Endometrial microvascular endothelial cells (primary cell): ENCODE results near the gene ATG4C. TPM values are rescaled to one million over a fixed set of nuclear protein-coding genes. Genes with fewer than 3 reads are reported as not detected.

Experiments
- in situ Hi-C: cut with HindIII; loops from 2 replicates; pipeline ENCODE4 v1.10.0; 2017; ENCODE audit warnings: low sequenced_read_pairs, low pct_unique_long_range_greater_than_20kb; ENCODE audit errors: inconsistent ontology term
- total RNA-seq: library from RNA; depleted of rRNA; stranded (reverse); fragments of >200 nt; gene quantifications from one replicate; pipeline ENCODE4 v1.2.3, GENCODE V29; 2015; ENCODE audit errors: inconsistent ontology term

ATG4C gene
- total RNA-seq, 1 donor from 2014 or later: 23.3 TPM

DNA sequence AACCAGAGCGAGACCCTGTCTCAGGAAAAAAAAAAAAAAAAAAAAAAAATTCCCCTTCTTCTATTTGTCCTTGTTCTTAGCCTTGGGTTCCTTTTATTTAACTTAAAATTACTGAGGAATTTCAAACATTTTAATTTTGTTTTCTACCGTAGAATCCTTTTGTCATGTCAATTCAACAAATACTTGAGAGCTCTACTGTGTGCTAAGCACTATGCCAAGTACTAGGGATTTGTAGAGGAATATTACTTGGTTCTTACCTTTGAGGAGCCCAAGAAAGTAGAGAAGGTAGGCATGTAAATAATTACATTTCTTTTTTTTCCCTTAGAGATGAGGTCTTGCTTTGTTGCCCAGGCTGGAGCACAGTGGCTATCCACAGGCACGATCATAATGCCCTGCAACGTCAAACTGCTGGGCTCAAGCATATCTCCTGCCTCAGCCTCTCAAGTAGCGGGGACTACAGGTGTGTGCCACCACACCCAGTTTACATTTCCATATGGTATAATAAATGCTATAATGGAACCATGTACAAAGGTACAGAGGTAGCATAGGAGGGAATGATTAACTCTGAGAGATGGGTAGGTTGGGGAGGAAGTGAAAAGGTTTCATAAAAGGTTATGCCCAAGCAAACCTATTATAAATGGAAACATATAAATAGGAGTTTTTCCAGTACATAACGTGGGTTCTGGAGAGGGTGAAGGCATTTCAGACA, 104.0 kb downstream of the ATG4C start:
- in situ Hi-C loops: no loop called here

DNA sequence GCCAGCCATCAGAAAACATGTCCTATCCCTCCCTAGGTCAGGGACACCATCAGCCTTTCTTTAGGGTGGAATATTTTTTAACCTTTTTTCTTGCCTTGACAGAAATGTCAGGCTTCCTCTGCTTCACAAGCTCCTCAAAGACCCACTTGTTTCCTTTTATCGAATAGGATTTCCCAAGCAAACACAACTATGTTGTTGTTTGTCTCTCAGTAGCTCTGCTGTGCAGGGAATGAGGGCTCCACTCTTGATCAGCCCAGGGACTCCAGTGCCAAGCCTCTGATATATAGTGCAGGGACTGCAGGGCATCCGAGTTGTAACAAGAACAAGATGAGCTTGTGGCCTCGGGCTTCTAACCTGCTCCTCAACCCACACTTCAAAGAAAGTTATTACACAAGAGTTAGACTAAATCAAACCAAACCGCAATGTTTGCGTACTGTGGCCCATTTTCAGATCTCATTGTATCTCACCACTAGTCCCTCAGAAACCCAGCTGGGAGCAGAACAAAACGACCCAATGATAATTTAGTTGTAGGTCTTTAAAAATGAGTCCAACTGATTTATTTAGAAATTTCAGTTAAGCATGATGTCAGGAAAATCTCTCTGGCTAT, 108.1 kb downstream of the ATG4C start:
- in situ Hi-C loops: no loop called here

DNA sequence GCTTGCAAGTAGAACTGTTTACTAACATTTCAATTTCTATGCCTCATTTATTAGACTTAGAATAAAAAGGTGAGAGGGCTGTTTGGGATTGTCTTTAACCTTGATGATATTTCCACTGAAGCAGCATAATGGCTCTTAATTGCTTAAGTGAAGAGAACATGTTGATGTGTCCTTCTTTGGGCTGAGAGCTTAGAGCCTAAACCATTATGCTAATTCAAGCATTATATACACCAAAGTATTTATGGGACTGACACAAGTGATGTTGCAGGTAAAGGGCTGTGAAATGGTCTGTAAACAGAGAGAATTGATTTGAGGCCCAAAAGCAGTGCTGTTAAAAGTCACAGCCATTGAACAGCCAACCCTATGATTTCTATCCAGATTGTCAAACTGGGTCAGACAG, 113.9 kb downstream of the ATG4C start:
- in situ Hi-C loops: no loop called here

DNA sequence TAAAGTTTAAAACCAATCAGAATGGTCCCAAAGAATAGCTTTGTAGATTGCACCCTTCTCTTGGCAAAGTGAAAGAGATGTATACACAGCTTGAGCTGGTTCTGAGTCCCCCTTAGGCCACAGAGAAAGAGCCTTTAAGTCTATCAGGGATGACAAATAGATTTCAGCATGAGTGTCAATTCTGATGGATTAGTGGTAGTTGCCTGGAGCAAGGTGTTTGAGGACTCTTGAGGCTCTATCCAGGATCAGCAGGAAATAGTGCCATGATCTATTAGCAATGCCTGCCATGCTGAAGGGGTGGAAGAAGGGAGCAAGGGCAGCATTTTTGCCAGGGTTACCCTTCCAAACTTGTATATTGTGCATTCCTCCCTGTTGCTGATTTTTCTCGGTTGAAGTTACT, 116.6 kb downstream of the ATG4C start:
- in situ Hi-C loops: no loop called here

DNA sequence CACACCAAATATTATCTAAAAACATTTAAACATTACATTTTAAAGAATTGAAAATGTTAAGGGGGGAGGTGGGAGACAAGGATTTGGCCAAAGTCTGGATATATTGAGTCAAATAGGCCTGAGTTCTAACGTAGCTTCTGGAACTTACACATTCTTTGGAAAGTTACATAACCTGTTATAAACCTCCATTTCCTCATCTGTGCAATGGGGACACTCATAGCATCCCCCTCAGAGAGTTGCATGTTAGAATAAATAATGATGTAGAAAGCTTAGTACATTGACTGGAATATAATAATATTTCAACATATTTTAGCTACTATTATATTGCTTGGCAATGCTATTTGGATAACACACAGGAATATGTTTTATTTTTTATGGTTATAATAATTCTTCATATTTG, 117.7 kb downstream of the ATG4C start:
- in situ Hi-C loops: no loop called here

DNA sequence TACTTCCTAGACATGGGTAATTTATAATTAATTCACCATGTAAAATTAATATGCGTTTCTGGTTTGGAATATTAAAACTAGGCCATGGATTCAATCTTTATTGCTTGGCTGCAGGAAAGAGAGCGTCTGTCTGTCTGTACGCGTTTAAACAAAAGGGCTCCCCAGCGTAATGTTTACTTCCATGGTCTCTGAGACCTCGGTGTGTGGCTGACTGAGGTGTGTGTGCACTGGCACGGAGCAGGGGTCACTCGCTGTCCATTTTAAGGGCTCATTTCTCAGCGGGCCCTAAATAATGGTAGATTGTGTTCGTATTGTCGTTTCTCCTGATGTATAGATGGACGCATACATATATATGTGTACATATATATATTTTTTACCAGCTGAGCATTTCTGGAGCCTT, 119.6 kb downstream of the ATG4C start:
- in situ Hi-C loops: no loop called here

DNA sequence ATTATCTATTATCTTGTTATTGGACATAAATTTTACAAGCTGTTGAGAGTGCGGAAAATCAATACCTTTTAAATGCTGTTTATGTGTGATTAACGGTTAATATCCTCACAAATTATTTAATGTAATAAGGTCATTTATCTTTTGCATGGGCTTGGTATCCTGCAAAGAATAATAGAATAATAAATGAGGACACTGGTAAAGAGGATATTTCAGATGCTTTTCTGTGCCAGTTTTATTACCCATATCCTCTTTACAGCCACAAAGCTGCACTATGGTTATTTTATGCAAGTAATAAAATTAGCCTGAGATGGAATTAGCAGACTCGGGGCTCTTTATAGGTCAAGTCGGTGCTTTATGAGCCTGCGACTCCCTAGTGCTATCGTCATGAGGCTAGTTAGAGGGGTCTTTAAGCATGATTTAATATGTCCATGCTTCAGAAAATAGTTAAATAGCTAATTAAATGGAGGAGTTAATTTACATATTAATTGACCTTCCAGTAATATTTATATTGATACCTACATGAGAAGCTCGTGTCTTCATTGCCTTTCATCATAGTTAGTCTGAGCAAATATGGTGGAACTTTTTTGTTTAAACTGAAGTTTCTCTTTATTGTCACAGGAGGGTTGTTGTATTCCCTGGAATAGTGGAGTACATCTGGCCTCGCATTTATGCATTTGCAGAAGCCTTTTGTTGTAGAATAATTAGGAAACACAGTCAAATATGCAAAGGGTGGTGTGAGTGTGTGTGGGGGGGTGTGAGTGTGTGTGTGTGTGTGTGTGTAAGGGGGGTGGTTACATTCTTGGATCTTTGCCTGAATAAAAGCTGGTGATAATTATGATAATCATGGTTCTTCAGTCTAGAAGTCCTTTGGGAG, 120.3 kb downstream of the ATG4C start:
- in situ Hi-C loops: no loop called here

DNA sequence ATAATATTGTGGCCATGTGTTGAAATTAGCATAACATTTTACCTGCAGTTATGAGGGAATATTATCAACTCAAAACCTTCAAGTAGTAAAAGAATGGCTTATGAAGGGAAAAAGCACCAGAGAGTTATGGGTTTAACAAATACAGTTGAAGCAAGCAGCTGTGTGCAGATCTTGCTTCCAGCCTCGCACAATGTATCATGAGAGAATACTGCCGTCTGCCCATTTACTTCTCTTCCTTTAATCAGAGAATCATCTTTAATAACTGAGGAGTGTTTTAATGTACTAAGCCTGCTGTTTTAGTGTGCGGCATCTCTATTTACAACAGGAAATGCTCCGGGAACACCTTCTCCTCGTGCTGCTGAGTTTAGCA, 120.9 kb downstream of the ATG4C start:
- in situ Hi-C loops: no loop called here

DNA sequence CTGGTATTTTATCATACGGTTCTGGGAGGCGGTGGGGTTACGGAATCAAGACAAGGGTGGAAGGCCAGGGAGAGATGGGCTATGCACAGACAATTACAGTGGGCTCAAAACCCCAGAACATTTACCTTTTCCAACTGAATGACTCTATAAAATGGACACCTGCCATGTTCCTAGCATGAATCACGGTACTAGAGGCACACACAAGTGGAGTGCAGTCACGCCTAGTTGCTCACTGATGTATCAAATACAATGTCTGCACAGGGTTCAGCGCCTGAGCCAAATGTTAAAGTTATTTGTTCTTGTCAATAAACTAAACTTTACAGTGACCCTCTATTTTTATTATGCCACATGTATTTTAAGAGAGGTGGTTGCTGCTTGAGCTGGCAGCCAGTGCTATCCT, 121.4 kb downstream of the ATG4C start:
- in situ Hi-C loops: no loop called here

DNA sequence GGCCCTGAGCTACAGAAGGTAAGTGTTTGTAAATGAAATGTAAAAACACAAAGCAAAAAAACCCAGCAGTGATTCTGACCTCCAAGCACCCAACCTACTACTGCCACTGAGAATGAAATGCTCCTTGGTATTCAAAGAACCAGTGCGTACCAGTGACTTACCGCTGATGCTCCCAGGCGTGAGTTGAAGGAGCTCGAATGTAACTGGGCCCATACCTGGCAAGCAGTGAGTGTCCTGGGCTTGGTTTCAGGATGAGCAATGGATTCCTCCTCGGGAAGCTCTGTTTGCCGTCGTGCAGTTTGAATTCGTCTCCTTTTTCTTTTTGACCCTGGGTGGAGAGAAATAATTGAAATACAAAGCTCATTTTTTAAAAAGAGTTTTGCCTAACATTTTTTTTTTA, 121.9 kb downstream of the ATG4C start:
- in situ Hi-C loops: no loop called here

DNA sequence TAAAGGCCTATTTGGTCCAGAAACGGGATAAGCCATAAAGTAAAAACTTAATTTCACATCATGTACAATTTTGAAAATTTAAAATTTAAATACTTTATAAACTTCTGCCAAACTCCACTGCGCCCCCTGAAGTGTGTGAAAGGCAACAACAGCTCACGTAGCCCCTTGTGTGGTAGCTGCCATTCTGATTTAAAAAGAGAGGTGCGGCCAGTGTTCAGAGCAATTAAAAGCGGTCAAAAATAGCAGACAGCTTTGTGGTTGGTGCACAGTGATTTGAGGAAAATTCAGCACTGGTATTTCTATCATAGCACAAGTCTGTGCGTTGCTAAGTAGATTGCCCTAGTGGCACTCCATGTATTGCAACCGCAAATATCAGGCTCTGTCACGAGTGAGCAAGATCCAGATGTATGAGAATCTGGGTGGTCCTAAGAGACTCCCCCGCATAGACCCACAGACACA, 122.5 kb downstream of the ATG4C start:
- in situ Hi-C loops: no loop called here

DNA sequence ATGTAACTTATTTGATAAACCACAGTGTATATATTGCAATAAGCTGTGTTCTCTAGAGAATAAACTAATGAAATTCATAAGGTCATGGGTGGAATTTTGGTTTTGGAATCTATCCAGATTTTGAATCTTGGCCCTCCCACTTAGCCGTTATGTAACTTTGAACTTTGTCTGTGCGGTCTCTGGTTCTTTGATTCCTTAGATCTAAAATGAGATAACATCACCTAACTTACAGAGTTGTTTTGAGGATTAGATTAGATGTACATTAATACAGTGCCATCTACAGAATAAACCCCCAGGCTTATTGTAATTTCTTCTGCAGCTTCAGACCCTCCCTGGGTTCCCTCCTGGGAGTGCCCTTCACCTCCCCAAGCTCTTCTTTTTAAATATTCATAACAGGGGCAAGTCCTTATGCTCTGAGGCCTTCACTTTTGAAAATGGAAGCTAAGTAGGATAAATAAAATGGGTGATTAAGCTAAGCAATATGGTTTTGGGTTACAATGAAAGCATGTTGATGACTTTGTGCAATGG, 124.3 kb downstream of the ATG4C start:
- in situ Hi-C loops: no loop called here

DNA sequence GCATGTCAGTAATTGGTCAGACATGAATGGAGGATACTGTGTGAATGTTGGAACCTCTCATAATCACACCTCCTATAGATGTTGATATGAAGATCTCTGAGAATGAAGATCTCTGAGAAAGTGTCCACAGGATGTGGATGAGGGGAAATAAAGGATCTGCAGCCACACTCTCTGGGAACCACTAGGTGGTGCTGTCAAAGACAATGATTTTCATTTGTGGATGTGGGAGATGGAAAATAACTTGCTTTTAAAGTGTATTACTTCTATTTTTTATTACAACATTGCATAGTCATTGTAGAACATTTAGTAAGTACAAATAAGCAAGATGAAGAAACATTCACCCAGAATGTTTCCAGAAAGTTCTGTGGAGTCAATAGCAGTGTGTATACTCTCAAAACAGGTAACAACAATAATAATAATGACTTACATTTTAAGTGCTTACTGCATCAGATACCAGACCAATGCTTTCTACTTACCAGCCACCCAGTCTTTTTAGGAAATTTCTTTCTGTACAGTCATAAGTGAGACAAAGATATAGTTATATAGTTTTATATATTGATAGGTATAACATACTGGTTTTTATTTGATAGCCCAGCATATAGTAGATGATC, 128.2 kb downstream of the ATG4C start:
- in situ Hi-C loops: no loop called here

Other genes with a start within 250 kb of the ATG4C start
- not detected for gene ANGPTL3, start 186.6 kb upstream of the ATG4C start, total RNA-seq
- gene DOCK7, start 95.7 kb upstream of the ATG4C start, total RNA-seq: 23.9 TPM